HepG2 (cell line): ENCODE measurements around the gene PRDM9. TPM values are rescaled to one million over a fixed set of nuclear protein-coding genes. Genes with fewer than 3 reads are reported as not detected.

ENCODE experiments used
- ATAC-seq: fragments of 200-7000 bp; cut with Tn5 transposase; 3 replicates; pipeline ENCODE4 v1.9.1; 2020; ENCODE audit warnings: mild to moderate bottlenecking, moderate library complexity
- BruUV-seq: library from RNA; stranded (reverse); fragments of 400-500 nt; replicated peaks from 2 replicates; lab custom pipeline; 2021; lab: Mats Ljungman, UMichigan
- CTCF ChIA-PET: fragments of 300-600 bp; formaldehyde crosslinking; extraction: SDS; loops from one replicate; lab custom pipeline; 2021; ENCODE audit warnings: low total read pairs, inconsistent platforms, low intra/inter-chr PET ratio; lab: Yijun Ruan, JAX
- POLR2A ChIA-PET: fragments of 350-600 bp; sonication (Branson Sonifier 250); formaldehyde crosslinking; loops from one replicate; lab custom pipeline; 2020; ENCODE audit warnings: antibody characterized with exemption, inconsistent platforms; lab: Yijun Ruan, JAX
- DNase-seq: peaks from one replicate; pipeline ENCODE4 v3.0.0-alpha.2; 2015; ENCODE audit warnings: low spot score
- FAIRE-seq: peaks from 3 replicates; lab custom pipeline; 2011; peaks lifted over from hg19 to GRCh38; lab: Jason Lieb, UNC
- H2AFZ ChIP-seq: one replicate; pipeline ENCODE4 v1.6.1; 2011; ENCODE audit warnings: low read length, inconsistent platforms
- H3K27ac ChIP-seq: fragments of 300-600 bp; 3 replicates; pipeline ENCODE4 v1.8.0; 2011; ENCODE audit warnings: mixed run types, mild to moderate bottlenecking, mixed read lengths, low read length, inconsistent platforms; ENCODE audit not compliant: insufficient read depth; ENCODE audit errors: extremely low read length
- H3K27me3 ChIP-seq, 2 experiments: fragments of 200-600 bp in 1 of 2; 2 replicates in 1 of 2; 3 replicates in 1 of 2; pipeline versions ENCODE4 v1.6.0 to v1.8.0; 2011; ENCODE audit warnings: low read length in 2 of 2, mild to moderate bottlenecking in 2 of 2, moderate library complexity in 2 of 2, inconsistent platforms in 1 of 2; ENCODE audit not compliant: insufficient read depth in 2 of 2, control insufficient read depth in 1 of 2
- H3K36me3 ChIP-seq, 2 experiments: fragments of 200-600 bp in 1 of 2; replicated peaks in 1 of 2; 2 replicates in 1 of 2; 3 replicates in 1 of 2; pipeline versions ENCODE4 v1.5.1 to v1.8.0; 2011; ENCODE audit warnings: low read length in 2 of 2, inconsistent platforms in 1 of 2; ENCODE audit not compliant: insufficient read depth in 2 of 2, control insufficient read depth in 1 of 2
- H3K4me1 ChIP-seq: 2 replicates; pipeline ENCODE4 v1.5.1; 2012; ENCODE audit warnings: low read length, inconsistent platforms; ENCODE audit not compliant: insufficient read depth
- H3K4me2 ChIP-seq: 2 replicates; pipeline ENCODE4 v1.6.0; 2011; ENCODE audit warnings: low read depth, low read length, inconsistent platforms
- H3K4me3 ChIP-seq, 3 experiments: fragments of 200-600 bp in 1 of 3; sonication (generic), shearing (Covaris generic) in 1 of 3; replicated peaks in 1 of 3; 2 replicates each; pipeline ENCODE4 v1.5.1; 2011 to 2016; ENCODE audit warnings: low read length in 3 of 3, inconsistent platforms in 2 of 3, low read depth in 2 of 3, mild to moderate bottlenecking in 2 of 3, control low read depth in 1 of 3, mixed read lengths in 1 of 3; ENCODE audit not compliant: insufficient read depth in 1 of 3
- H3K79me2 ChIP-seq: one replicate; pipeline ENCODE4 v1.6.1; 2011; ENCODE audit warnings: low read length, inconsistent platforms; ENCODE audit not compliant: insufficient read depth
- H3K9ac ChIP-seq: 2 replicates; pipeline ENCODE4 v1.6.0; 2011; ENCODE audit warnings: mild to moderate bottlenecking, low read depth, low read length, inconsistent platforms; ENCODE audit not compliant: insufficient read depth
- H3K9me3 ChIP-seq: 2 replicates; pipeline ENCODE4 v1.5.1; 2012; ENCODE audit warnings: mild to moderate bottlenecking, low read length
- H4K20me1 ChIP-seq: 2 replicates; pipeline ENCODE4 v1.6.0; 2011; ENCODE audit warnings: inconsistent platforms, mild to moderate bottlenecking, low read length, moderate library complexity; ENCODE audit not compliant: insufficient read depth
- AFF4 ChIP-seq: sonication (generic); formaldehyde crosslinking; IDR thresholded peaks from 2 replicates; pipeline ENCODE4 v1.4.0; 2020; ENCODE audit warnings: missing genetic modification reagents
- DBP ChIP-seq: sonication (generic); formaldehyde crosslinking; IDR thresholded peaks from 2 replicates; pipeline ENCODE4 v1.4.0; 2020; ENCODE audit warnings: missing genetic modification reagents; ENCODE audit errors: not compliant biosample characterization
- HNF4G ChIP-seq, 2 experiments: sonication (generic) in 1 of 2; formaldehyde crosslinking in 1 of 2; IDR thresholded peaks; 2 replicates each; pipeline versions ENCODE4 v1.4.0 to v1.6.1; 2011 to 2020; ENCODE audit warnings: borderline replicate concordance in 2 of 2, low read depth in 2 of 2, mild to moderate bottlenecking in 2 of 2, low read length in 1 of 2, missing genetic modification reagents in 1 of 2, moderate library complexity in 1 of 2
- PAX8 ChIP-seq: sonication (generic); formaldehyde crosslinking; IDR thresholded peaks from 2 replicates; pipeline ENCODE4 v1.8.0; 2022; ENCODE audit warnings: mild to moderate bottlenecking, missing genetic modification reagents, borderline replicate concordance
- ZBTB37 ChIP-seq: sonication (generic); formaldehyde crosslinking; IDR thresholded peaks from 2 replicates; pipeline ENCODE4 v1.4.0; 2020; ENCODE audit warnings: mild to moderate bottlenecking, missing genetic modification reagents
- ZFAT ChIP-seq: sonication (generic); formaldehyde crosslinking; conservative IDR thresholded peaks from 2 replicates; pipeline ENCODE4 v1.8.1; 2023; ENCODE audit warnings: missing genetic modification reagents, inconsistent platforms
- ZNF180 ChIP-seq: sonication (generic); formaldehyde crosslinking; IDR thresholded peaks from 2 replicates; pipeline ENCODE4 v1.4.0; 2020; ENCODE audit warnings: low read depth, missing genetic modification reagents, borderline replicate concordance
- ZNF24 ChIP-seq: fragments of 450-650 bp; IDR thresholded peaks from 2 replicates; pipeline ENCODE4 v1.6.1; 2017; ENCODE audit warnings: antibody characterized with exemption, mild to moderate bottlenecking
- ZNF337 ChIP-seq: sonication (generic); formaldehyde crosslinking; IDR thresholded peaks from 2 replicates; pipeline ENCODE4 v1.5.1; 2020; ENCODE audit warnings: missing genetic modification reagents, low read depth, mild to moderate bottlenecking, borderline replicate concordance
- ZNF546 ChIP-seq: sonication (generic); formaldehyde crosslinking; conservative IDR thresholded peaks from 2 replicates; pipeline ENCODE4 v1.8.1; 2023; ENCODE audit warnings: mild to moderate bottlenecking, missing genetic modification reagents
- ZNF713 ChIP-seq: sonication (generic); formaldehyde crosslinking; IDR thresholded peaks from 2 replicates; pipeline ENCODE4 v1.4.0; 2020; ENCODE audit warnings: mild to moderate bottlenecking, missing genetic modification reagents
- ZNF780A ChIP-seq: sonication (generic); formaldehyde crosslinking; IDR thresholded peaks from 2 replicates; pipeline ENCODE4 v1.8.0; 2022; ENCODE audit warnings: mild to moderate bottlenecking, missing genetic modification reagents, moderate library complexity
- ZNF850 ChIP-seq: sonication (generic); formaldehyde crosslinking; conservative IDR thresholded peaks from 2 replicates; pipeline ENCODE4 v1.9.0; 2021; ENCODE audit warnings: mild to moderate bottlenecking, missing genetic modification reagents
- WGBS: methylation state at CpG from one replicate; pipeline ENCODE4 v1.1.6; 2017; ENCODE audit warnings: low lambda C conversion rate; 5-methylcytosine and 5-hydroxymethylcytosine counted together
- in situ Hi-C: cut with HindIII; loops from 2 replicates; pipeline ENCODE4 v1.10.0; 2017; ENCODE audit warnings: low pct_unique_long_range_greater_than_20kb; ENCODE audit not compliant: extremely low pct_ligation_motif_present
- intact Hi-C: fragments of 100-400 bp; cut with micrococcal nuclease; formaldehyde crosslinking; loops from one replicate; pipeline ENCODE4 v1.10.0; 2022; ENCODE audit not compliant: unreplicated experiment
- polyA plus RNA-seq, 8 experiments: library from polyadenylated mRNA; depleted of rRNA in 3 of 8; stranded (reverse) in 7 of 8; unstranded in 1 of 8; fragments of >200 nt; fragmentation: Illumina TruSeq in 4 of 8; extraction: Trizol in 4 of 8; gene quantifications; 2 replicates each; pipeline versions ENCODE4 v1.2.1 to v1.2.3, GENCODE V29; 2011 to 2016; ENCODE audit warnings: low read depth in 4 of 8, missing spikeins in 1 of 8, mixed read lengths in 1 of 8; ENCODE audit not compliant: insufficient read depth in 1 of 8
- total RNA-seq, 5 experiments: library from RNA; depleted of rRNA; stranded (reverse); fragments of >200 nt; fragmentation: Illumina TruSeq; extraction: Trizol; gene quantifications; 2 replicates each; pipeline ENCODE4 v1.2.3, GENCODE V29; 2016; ENCODE audit warnings: low read depth in 1 of 5

The PRDM9 gene
- total and polyA plus RNA-seq, 2 of the 13 experiments (the other 11 are each of a cell fraction or from before 2014, with no cell fraction given) = not detected

- TF ChIP-seq ZNF546 (CRISPR knock-in tag) = no peak
- TF ChIP-seq ZNF713 (CRISPR knock-in tag) = no peak
- TF ChIP-seq ZFAT = no peak
- TF ChIP-seq ZNF850 = no peak
- no peak for TF ChIP-seq AFF4
- no peak for TF ChIP-seq ZNF24
- TF ChIP-seq, all 625 proteins: peak for 2
Measured at GRCh38 chr5:23530571-23530970, 23.2 kb downstream of the PRDM9 start (continued).

- H2AFZ ChIP-seq = no peak overlapping the region
- ChIA-PET POLR2A (no interaction called here), CTCF (no interaction called here)
- TF ChIP-seq DBP (CRISPR knock-in tag) (no peak), ZNF780A (CRISPR knock-in tag) (no peak), HNF4G (IDR thresholded peaks at IDR 0.05; ENCODE audit: borderline replicate concordance, low read depth, low read length) (no peak), HNF4G (CRISPR knock-in tag; IDR thresholded peaks at IDR 0.05; ENCODE audit: borderline replicate concordance, low read depth) (no peak), ZNF337 (CRISPR knock-in tag) (no peak), ZNF180 (CRISPR knock-in tag) (no peak), ZBTB37 (CRISPR knock-in tag) (no peak), PAX8 (CRISPR knock-in tag) (no peak)
- no peaks in the 10 kb centered on the region for H3K27me3 ChIP-seq
- H3K9me3 ChIP-seq = no peaks in the 10 kb centered on the region
- no TSS peak for BruUV-seq
- intact Hi-C loops = no loop called here
- H3K79me2 ChIP-seq = no peaks in the 10 kb centered on the region
- no peaks in the 10 kb centered on the region for H4K20me1 ChIP-seq
- no peak overlapping the region for H3K27ac ChIP-seq
- H3K36me3 ChIP-seq = no peaks in the 10 kb centered on the region
- FAIRE-seq (no peak), ATAC-seq (no peak), DNase-seq (no peak)
- H3K4me1 ChIP-seq = no peaks in the 10 kb centered on the region
- no peak overlapping the region for H3K4me3 ChIP-seq
- H3K9ac ChIP-seq = no peak overlapping the region
- no peak overlapping the region for H3K4me2 ChIP-seq
- WGBS = 34% methylated on average over 4 of the region's 4 CpGs
- in situ Hi-C loops = no loop called here
Measured at GRCh38 chr5:23571059-23571458, 63.6 kb downstream of the PRDM9 start.
